Upper lobe of left lung (tissue), 4 donors: ENCODE measurements around the gene NMUR1.

Experiments
- EP300 ChIP-seq, 4 donors: sonication (generic); formaldehyde crosslinking; IDR thresholded peaks; one replicate each; pipeline ENCODE4 v1.5.1; 2017; ENCODE audit warnings: antibody characterized with exemption in 4 of 4, control low read depth in 2 of 4
- POLR2A ChIP-seq, 4 donors: fragments of 450-650 bp; IDR thresholded peaks; one replicate each; pipeline ENCODE4 v1.5.1; 2016 to 2017; ENCODE audit warnings: antibody characterized with exemption in 4 of 4, mild to moderate bottlenecking in 2 of 4
- POLR2AphosphoS5 ChIP-seq, 2 donors: sonication (generic); formaldehyde crosslinking; IDR thresholded peaks; one replicate each; pipeline ENCODE4 v1.5.1; 2017; ENCODE audit warnings: antibody characterized with exemption in 2 of 2
- TF ChIP-seq, protein P1 (sequence below), 6 experiments: fragments of 450-650 bp in 4 of 6; fragments of 200-600 bp in 2 of 6; sonication (generic) in 2 of 6; IDR thresholded peaks; one replicate each; pipeline ENCODE4 v1.5.1; 2016 to 2019; ENCODE audit warnings: antibody characterized with exemption in 6 of 6

DNA sequence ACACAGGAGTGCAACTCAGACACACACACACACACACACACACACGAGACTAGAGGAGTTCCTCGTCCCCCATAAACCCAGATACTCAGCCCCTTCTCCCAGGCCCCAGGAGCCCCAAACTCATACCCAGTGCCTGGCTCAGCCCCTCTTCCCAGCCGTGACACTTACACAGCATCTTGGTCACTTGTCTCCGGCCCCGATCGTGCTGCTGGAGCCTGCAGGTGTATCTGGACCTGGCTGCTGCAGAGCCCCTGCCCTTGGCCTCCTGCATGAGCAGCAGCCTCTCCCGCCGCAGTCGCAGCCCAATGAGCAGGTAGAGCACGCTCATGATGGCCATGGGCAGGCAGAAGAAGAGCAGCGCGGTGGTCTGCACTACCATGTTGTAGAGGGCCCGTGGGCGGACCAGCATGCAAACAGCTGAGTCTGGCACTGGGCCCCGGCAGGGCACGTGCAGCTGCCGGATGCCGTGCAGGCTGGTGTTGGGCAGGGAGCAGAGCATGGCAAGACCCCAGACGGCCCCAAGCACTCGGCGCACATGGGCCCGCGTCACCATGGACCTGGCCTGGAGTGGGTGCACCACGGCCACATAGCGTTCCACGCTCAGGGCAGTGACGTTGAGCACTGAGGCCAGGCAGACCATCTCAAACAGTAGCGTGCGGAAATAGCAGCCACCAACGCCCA, 2.1 kb downstream of the NMUR1 start:
- TF ChIP-seq EP300 (IDR thresholded peaks at IDR 0.05) (no peak), POLR2A (IDR thresholded peaks at IDR 0.05) (no peak), POLR2AphosphoS5 (IDR thresholded peaks at IDR 0.05) (no peak)
- TF ChIP-seq, protein P1, sequence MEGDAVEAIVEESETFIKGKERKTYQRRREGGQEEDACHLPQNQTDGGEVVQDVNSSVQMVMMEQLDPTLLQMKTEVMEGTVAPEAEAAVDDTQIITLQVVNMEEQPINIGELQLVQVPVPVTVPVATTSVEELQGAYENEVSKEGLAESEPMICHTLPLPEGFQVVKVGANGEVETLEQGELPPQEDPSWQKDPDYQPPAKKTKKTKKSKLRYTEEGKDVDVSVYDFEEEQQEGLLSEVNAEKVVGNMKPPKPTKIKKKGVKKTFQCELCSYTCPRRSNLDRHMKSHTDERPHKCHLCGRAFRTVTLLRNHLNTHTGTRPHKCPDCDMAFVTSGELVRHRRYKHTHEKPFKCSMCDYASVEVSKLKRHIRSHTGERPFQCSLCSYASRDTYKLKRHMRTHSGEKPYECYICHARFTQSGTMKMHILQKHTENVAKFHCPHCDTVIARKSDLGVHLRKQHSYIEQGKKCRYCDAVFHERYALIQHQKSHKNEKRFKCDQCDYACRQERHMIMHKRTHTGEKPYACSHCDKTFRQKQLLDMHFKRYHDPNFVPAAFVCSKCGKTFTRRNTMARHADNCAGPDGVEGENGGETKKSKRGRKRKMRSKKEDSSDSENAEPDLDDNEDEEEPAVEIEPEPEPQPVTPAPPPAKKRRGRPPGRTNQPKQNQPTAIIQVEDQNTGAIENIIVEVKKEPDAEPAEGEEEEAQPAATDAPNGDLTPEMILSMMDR (IDR thresholded peaks at IDR 0.05) = no peak
